Jurkat, Clone E6-1 (cell line): ENCODE data around the gene SHF.
A peak's percentile ranks its signal among the peaks of the same experiment; 100 is the strongest.

ENCODE experiments used
- DNase-seq: peaks from one replicate; pipeline ENCODE4 v3.0.0-alpha.2; 2011; ENCODE audit warnings: low read depth, low spot score
- H3K4me3 ChIP-seq: 2 replicates; pipeline ENCODE4 v1.5.1; 2011; ENCODE audit warnings: mild to moderate bottlenecking, low read length, control low read depth, moderate library complexity

SHF gene

GRCh38 chr15:45200001-45200798 is 12.4 kb upstream of the SHF start:
- peak; percentile 96 for DNase-seq
- peak overlapping the region; percentile 65 for H3K4me3 ChIP-seq

GRCh38 chr15:45199136-45199810 is 11.5 kb upstream of the SHF start:
- peak; percentile 51 for DNase-seq
- H3K4me3 ChIP-seq: peak overlapping the region; percentile 65

GRCh38 chr15:45198337-45199135 is 10.8 kb upstream of the SHF start:
- peak; percentile 98 for DNase-seq
- H3K4me3 ChIP-seq: peak overlapping the region; percentile 65

- peak overlapping the region; percentile 65 for H3K4me3 ChIP-seq
- no peak for DNase-seq
Measured at GRCh38 chr15:45197512-45197911, 9.7 kb upstream of the SHF start.

DNA sequence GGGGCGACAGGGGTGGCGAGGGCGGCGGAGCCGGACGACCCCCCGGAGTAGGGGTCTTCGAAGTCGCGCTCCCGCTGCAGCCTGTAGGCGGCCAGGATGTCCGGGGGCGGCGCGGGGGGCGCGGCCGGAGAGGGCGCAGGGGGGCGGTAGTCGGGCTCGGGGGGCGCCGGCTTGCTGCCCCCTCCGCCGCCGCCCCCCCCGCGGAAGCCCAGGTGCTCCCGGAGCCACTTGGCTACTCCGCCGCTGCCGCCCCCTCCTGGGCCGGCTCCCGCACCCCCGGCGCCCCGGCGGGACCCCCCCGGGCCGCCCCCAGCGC is 230 bp downstream of the SHF start:
- DNase-seq: no peak
- peak overlapping the region; percentile 77 for H3K4me3 ChIP-seq

GRCh38 chr15:45186771-45187577 is 792 bp downstream of the SHF start:
- peak overlapping the region; percentile 77 for H3K4me3 ChIP-seq

GRCh38 chr15:45185903-45186770 is 1.6 kb downstream of the SHF start:
- DNase-seq: no peak
- no peak overlapping the region for H3K4me3 ChIP-seq

More at GRCh38 chr15:45186771-45187577, 792 bp downstream of the SHF start:
- no peak for DNase-seq

DNA sequence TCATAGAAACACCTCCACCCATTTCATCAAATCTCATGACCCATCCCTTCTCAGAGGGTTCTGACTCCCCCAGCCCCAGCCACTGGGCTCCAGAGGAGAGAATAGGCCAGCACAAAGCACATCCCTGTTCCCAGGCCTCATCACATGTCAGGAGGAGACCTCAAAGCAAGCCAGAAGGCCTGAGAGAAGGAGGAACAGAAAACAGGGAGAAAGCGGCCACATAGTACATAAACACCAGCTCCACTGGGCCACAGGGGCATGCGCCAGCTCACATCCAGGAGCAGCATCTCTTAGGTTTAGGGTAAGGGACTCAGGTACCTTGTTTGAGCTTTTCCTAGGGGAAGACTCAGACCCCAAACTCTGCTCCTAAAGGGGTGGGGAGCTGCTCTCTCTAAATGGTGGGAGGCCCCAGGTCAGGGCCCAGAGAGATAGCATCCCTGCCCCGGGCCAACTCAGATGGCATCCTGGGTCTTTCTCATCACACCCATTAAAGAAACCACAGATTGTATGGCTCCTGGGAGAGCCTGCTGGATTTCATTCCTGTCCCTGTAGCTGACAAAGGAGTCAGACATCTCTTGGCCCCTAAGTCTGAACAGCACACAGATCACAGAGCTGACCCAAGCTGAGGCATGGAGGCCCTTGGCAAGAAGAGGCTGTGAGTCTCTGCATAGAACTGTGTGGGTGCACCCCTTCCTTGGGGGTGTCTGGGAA is 2.5 kb downstream of the SHF start:
- DNase-seq: no peak
- H3K4me3 ChIP-seq: no peak overlapping the region

DNA sequence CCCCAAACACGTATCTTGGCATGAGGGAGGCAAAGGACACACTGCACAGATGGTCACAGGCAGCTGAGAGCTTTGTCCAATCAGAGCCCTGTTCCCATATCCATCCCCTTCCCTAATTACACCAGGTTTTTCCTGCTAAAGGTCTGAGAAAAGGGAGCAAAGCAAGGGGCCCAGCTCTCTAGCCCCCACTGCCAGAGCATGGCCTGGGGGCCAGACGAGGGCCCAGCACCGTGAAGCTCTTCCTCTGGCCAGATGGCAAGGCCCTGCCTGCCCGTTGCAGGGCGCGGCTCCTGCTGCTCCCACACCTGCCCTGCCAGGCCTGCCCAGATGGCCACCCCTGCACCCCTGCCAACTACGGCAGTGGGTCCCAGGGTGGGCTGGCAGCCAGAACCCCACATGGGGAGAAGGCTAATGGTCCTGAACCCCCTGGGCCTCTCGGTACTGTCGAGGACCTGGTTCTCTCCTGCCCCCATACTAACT is 3.2 kb downstream of the SHF start:
- no peak for DNase-seq

DNA sequence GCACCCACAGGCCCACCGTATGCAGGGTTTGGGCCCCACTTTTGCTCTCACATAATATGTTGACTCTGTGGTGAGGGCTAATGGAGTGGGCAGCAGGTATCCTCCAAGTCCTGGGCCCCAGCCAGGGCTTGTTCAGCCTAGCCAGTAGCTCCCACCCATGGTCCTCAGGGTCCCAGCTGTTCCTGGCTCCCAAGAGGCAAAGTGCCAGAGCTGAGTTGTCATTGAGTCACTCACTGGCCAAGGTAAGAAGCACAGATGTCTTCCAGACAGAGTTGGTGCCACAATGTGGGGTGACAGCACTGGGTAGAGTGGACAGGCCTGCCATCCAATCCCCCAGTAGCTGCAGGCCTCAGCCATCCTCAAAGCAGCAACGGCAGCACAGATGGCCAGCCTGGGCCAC is 4.3 kb downstream of the SHF start:
- no peak for DNase-seq
- no peak overlapping the region for H3K4me3 ChIP-seq

More for the DNA sequence above, 3.2 kb downstream of the SHF start:
- H3K4me3 ChIP-seq: no peak overlapping the region

DNA sequence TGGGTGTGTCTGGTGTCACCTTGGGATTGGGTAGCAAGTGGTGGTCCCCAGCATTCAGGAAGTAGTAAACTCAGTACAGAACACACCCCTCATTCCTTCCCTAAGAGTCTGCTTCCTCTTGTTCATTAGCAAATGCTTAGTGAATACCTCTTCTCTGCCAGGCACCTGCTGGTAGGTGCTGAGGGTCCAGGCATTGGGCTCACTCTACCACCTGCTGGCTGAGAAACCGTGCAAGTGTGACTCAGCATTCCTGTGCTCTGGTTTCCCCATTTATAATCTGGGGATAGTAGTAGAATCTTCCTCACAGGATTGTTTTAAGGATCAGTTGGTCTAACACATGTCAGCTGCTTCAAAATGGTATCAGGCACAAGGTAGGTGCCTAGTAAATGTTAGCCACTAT is 4.8 kb downstream of the SHF start:
- no peak overlapping the region for H3K4me3 ChIP-seq
- no peak for DNase-seq

- H3K4me3 ChIP-seq: no peak overlapping the region
- no peak for DNase-seq
Measured at GRCh38 chr15:45181491-45182285, 6.1 kb downstream of the SHF start.

GRCh38 chr15:45180648-45181436 is 6.9 kb downstream of the SHF start:
- no peak for DNase-seq
- no peak overlapping the region for H3K4me3 ChIP-seq

DNA sequence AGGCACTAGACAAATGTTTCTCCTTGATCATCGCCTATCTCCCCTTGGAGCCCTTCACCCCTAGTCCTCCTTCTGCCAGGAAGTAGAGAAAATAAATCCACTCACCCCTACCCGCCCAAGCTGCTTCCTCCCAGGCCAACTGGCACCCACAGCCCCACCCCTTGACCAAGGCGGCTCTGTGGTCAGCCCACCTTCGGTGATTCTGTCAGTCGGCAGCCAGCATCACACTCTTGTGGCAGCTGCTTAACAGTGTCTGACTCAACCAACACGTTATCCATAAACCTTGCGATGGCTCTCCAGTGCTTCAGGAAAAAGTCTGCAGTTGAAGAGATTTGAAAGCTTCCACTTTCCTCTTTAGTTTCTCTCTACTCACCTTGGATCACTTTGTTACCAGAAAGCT is 7.6 kb downstream of the SHF start:
- no peak for DNase-seq
- H3K4me3 ChIP-seq: no peak overlapping the region

- DNase-seq: no peak
- H3K4me3 ChIP-seq: no peak overlapping the region
Measured at GRCh38 chr15:45179221-45179985, 8.4 kb downstream of the SHF start.
